ENCODE measurements around the gene SSBP3.

Gene SSBP3

GRCh38 chr1:54310439-54311328, 95.5 kb downstream of the SSBP3 start:
- peak in 1 of 2 donors; percentile 11 for DNase-seq (ENCODE audit: low read depth in 1 of 2, low spot score in 1 of 2)

GRCh38 chr1:54309631-54310366, 96.4 kb downstream of the SSBP3 start:
- DNase-seq (ENCODE audit: low read depth in 1 of 2, low spot score in 1 of 2): no peak

- no peak for DNase-seq (ENCODE audit: low read depth in 1 of 2, low spot score in 1 of 2)
Measured at GRCh38 chr1:54307305-54307704, 98.9 kb downstream of the SSBP3 start.

- no peak for DNase-seq (ENCODE audit: low read depth in 1 of 2, low spot score in 1 of 2)
Measured at GRCh38 chr1:54305906-54306514, 100.2 kb downstream of the SSBP3 start.

- no peak for DNase-seq (ENCODE audit: low read depth in 1 of 2, low spot score in 1 of 2)
Measured at GRCh38 chr1:54304518-54304917, 101.7 kb downstream of the SSBP3 start.

- no peak for DNase-seq (ENCODE audit: low read depth in 1 of 2, low spot score in 1 of 2)
Measured at GRCh38 chr1:54302951-54303843, 103.0 kb downstream of the SSBP3 start.

- DNase-seq (ENCODE audit: low read depth in 1 of 2, low spot score in 1 of 2): no peak
Measured at GRCh38 chr1:54302549-54302948, 103.6 kb downstream of the SSBP3 start.

GRCh38 chr1:54301497-54301896, 104.7 kb downstream of the SSBP3 start:
- no peak for DNase-seq (ENCODE audit: low read depth in 1 of 2, low spot score in 1 of 2)

- DNase-seq (ENCODE audit: low read depth in 1 of 2, low spot score in 1 of 2): no peak
Measured at GRCh38 chr1:54300401-54300800, 105.8 kb downstream of the SSBP3 start.

GRCh38 chr1:54299037-54299436, 107.2 kb downstream of the SSBP3 start:
- no peak for DNase-seq (ENCODE audit: low read depth in 1 of 2, low spot score in 1 of 2)

- no peak for DNase-seq (ENCODE audit: low read depth in 1 of 2, low spot score in 1 of 2)
Measured at GRCh38 chr1:54298284-54299033, 107.7 kb downstream of the SSBP3 start.

GRCh38 chr1:54297596-54298283, 108.5 kb downstream of the SSBP3 start:
- DNase-seq (ENCODE audit: low read depth in 1 of 2, low spot score in 1 of 2): no peak

- DNase-seq (ENCODE audit: low read depth in 1 of 2, low spot score in 1 of 2): no peak
Measured at GRCh38 chr1:54296666-54297065, 109.5 kb downstream of the SSBP3 start.

GRCh38 chr1:54294887-54295286, 111.3 kb downstream of the SSBP3 start:
- DNase-seq (ENCODE audit: low read depth in 1 of 2, low spot score in 1 of 2): no peak

- DNase-seq (ENCODE audit: low read depth in 1 of 2, low spot score in 1 of 2): no peak
Measured at GRCh38 chr1:54292002-54292911, 113.9 kb downstream of the SSBP3 start.

- DNase-seq (ENCODE audit: low read depth in 1 of 2, low spot score in 1 of 2): no peak
Measured at GRCh38 chr1:54291276-54292001, 114.8 kb downstream of the SSBP3 start.

- DNase-seq (ENCODE audit: low read depth in 1 of 2, low spot score in 1 of 2): no peak
Measured at GRCh38 chr1:54290506-54291184, 115.5 kb downstream of the SSBP3 start.

Data from stimulated activated CD4-positive, alpha-beta T cell treated with anti-CD3 and anti-CD28 coated beads, Interleukin-15, amount 100 ng/mL, for 1 hour (primary cell).